ENCODE results near the gene TLX3. TPM values are rescaled to one million over a fixed set of nuclear protein-coding genes. Genes with fewer than 3 reads are reported as not detected.
A peak's percentile ranks its signal among the peaks of the same experiment; 100 is the strongest.

Gene TLX3
- total RNA-seq, result not detected
- 13.1 TPM for polyA plus RNA-seq (2013, experiment 1 of 2)
- polyA plus RNA-seq (2013, experiment 2 of 2), result 9.2 TPM
- long read RNA-seq, experiment 1, result 0 reads
- long read RNA-seq, experiment 2, result 0 reads
- long read RNA-seq, experiment 3, result 0 reads
- long read RNA-seq, experiment 4, result 0 reads

GRCh38 chr5:171308453-171309275 lies at the start of gene TLX3:
Gene TLX3, plus strand, starts transcription at chr5:171309248. Its CDS starts 118 bp downstream, at chr5:171309366.
- H3K27me3 Mint-ChIP-seq (ENCODE audit: insufficient read depth), result peaks cover 97% of the 10 kb centered on the region
- 2 to 4% methylated on average over 32 to 73 of the region's 73 CpGs for WGBS, 2 experiments (ENCODE audit: insufficient coverage in 1 of 2, insufficient read length in 1 of 2)
- Histone ChIP-seq H3K36me3 (ENCODE audit: control insufficient read depth, insufficient read depth, low read length) (no peaks in the 10 kb centered on the region), H3K9ac (ENCODE audit: extremely low read depth, low read length, poor library complexity, severe bottlenecking) (no peak within 1 kb of the TSS), H3K27ac (ENCODE audit: low read depth, low read length) (no peak within 1 kb of the TSS), H3K4me1 (ENCODE audit: control insufficient read depth, insufficient read depth, low read length) (peaks cover 3% of the 10 kb centered on the region), H3K27me3 (ENCODE audit: control insufficient read depth, insufficient read depth, low read length, poor library complexity, severe bottlenecking) (peaks cover 100% of the 10 kb centered on the region), H3K9me3 (ENCODE audit: control insufficient read depth, low read length) (no peaks in the 10 kb centered on the region), H3K4me3 (ENCODE audit: low read length) (peak within 1 kb of the TSS; percentile 69)
- no peak within 1 kb of the TSS for H3K27ac Mint-ChIP-seq
- no peaks in the 10 kb centered on the region for H3K36me3 Mint-ChIP-seq (ENCODE audit: low read depth)
- peak; percentile 38 for TF ChIP-seq CTCF (conservative IDR thresholded peaks at IDR 0.05)
- no peaks in the 10 kb centered on the region for H3K4me1 Mint-ChIP-seq
- H3K4me3 Mint-ChIP-seq, result peak within 1 kb of the TSS; percentile 43
- H3K9me3 Mint-ChIP-seq, result no peaks in the 10 kb centered on the region
- DNase-seq, result peak; percentile 91

GRCh38 chr5:171261361-171261760 lies 47.7 kb upstream of the TLX3 start:
- H3K4me1 ChIP-seq (ENCODE audit: control insufficient read depth, insufficient read depth, low read length), result no peaks in the 10 kb centered on the region
- Mint-ChIP-seq H3K27me3 (ENCODE audit: insufficient read depth) (no peaks in the 10 kb centered on the region), H3K9me3 (no peaks in the 10 kb centered on the region), H3K4me3 (no peak overlapping the region), H3K36me3 (ENCODE audit: low read depth) (no peaks in the 10 kb centered on the region), H3K4me1 (no peaks in the 10 kb centered on the region), H3K27ac (no peak overlapping the region)
- H3K4me3 ChIP-seq (ENCODE audit: low read length), result no peak overlapping the region
- H3K9me3 ChIP-seq (ENCODE audit: control insufficient read depth, low read length), result no peaks in the 10 kb centered on the region
- DNase-seq, result no peak
- H3K9ac ChIP-seq (ENCODE audit: extremely low read depth, low read length, poor library complexity, severe bottlenecking), result no peak overlapping the region
- H3K27ac ChIP-seq (ENCODE audit: low read depth, low read length), result no peak overlapping the region
- no peaks in the 10 kb centered on the region for H3K27me3 ChIP-seq (ENCODE audit: control insufficient read depth, insufficient read depth, low read length, poor library complexity, severe bottlenecking)
- no peak for TF ChIP-seq CTCF (conservative IDR thresholded peaks at IDR 0.05)
- WGBS, 2 experiments (ENCODE audit: insufficient coverage in 1 of 2, insufficient read length in 1 of 2), result 100% methylated on average over 1 of the region's 1 CpG; no CpG with 5 or more reads in 1 of the 2 experiments
- H3K36me3 ChIP-seq (ENCODE audit: control insufficient read depth, insufficient read depth, low read length), result no peaks in the 10 kb centered on the region

GRCh38 chr5:171261904-171262303 lies 47.1 kb upstream of the TLX3 start:
- DNase-seq, result no peak
- H3K27me3 Mint-ChIP-seq (ENCODE audit: insufficient read depth), result no peaks in the 10 kb centered on the region
- no peak overlapping the region for H3K27ac ChIP-seq (ENCODE audit: low read depth, low read length)
- no peak for TF ChIP-seq CTCF (conservative IDR thresholded peaks at IDR 0.05)
- H3K36me3 Mint-ChIP-seq (ENCODE audit: low read depth), result no peaks in the 10 kb centered on the region
- no peaks in the 10 kb centered on the region for H3K4me1 Mint-ChIP-seq
- H3K9ac ChIP-seq (ENCODE audit: extremely low read depth, low read length, poor library complexity, severe bottlenecking), result no peak overlapping the region
- no peak overlapping the region for H3K4me3 ChIP-seq (ENCODE audit: low read length)
- no peaks in the 10 kb centered on the region for H3K27me3 ChIP-seq (ENCODE audit: control insufficient read depth, insufficient read depth, low read length, poor library complexity, severe bottlenecking)
- no peaks in the 10 kb centered on the region for H3K9me3 ChIP-seq (ENCODE audit: control insufficient read depth, low read length)
- no peaks in the 10 kb centered on the region for H3K4me1 ChIP-seq (ENCODE audit: control insufficient read depth, insufficient read depth, low read length)
- no peak overlapping the region for H3K27ac Mint-ChIP-seq
- no peak overlapping the region for H3K4me3 Mint-ChIP-seq
- no peaks in the 10 kb centered on the region for H3K36me3 ChIP-seq (ENCODE audit: control insufficient read depth, insufficient read depth, low read length)
- no peaks in the 10 kb centered on the region for H3K9me3 Mint-ChIP-seq
- WGBS, 2 experiments (ENCODE audit: insufficient coverage in 1 of 2, insufficient read length in 1 of 2), result 92% methylated on average over 4 of the region's 4 CpGs; no CpG with 5 or more reads in 1 of the 2 experiments

All from endodermal cell (in vitro differentiated cells).